ENCODE results near the gene KNDC1.

GRCh38 chr10:133235932-133236331, 75.9 kb downstream of the KNDC1 start:
- TF ChIP-seq, protein P1, sequence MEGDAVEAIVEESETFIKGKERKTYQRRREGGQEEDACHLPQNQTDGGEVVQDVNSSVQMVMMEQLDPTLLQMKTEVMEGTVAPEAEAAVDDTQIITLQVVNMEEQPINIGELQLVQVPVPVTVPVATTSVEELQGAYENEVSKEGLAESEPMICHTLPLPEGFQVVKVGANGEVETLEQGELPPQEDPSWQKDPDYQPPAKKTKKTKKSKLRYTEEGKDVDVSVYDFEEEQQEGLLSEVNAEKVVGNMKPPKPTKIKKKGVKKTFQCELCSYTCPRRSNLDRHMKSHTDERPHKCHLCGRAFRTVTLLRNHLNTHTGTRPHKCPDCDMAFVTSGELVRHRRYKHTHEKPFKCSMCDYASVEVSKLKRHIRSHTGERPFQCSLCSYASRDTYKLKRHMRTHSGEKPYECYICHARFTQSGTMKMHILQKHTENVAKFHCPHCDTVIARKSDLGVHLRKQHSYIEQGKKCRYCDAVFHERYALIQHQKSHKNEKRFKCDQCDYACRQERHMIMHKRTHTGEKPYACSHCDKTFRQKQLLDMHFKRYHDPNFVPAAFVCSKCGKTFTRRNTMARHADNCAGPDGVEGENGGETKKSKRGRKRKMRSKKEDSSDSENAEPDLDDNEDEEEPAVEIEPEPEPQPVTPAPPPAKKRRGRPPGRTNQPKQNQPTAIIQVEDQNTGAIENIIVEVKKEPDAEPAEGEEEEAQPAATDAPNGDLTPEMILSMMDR (IDR thresholded peaks at IDR 0.05 in 2 of 3, conservative IDR thresholded peaks at IDR 0.05 in 1 of 3; ENCODE audit: control insufficient read depth in 2 of 3, extremely low read depth in 1 of 3, insufficient read depth in 1 of 3, low read depth in 3 of 3, low read length in 3 of 3), result no peak
- TF ChIP-seq RELA (IDR thresholded peaks at IDR 0.05; ENCODE audit: borderline replicate concordance, partially characterized antibody) (no peak), CEBPB (IDR thresholded peaks at IDR 0.05; ENCODE audit: borderline replicate concordance in 1 of 2, low read depth in 2 of 2, low read length in 2 of 2) (no peak), RAD51 (IDR thresholded peaks at IDR 0.05) (no peak), TARDBP (IDR thresholded peaks at IDR 0.05; ENCODE audit: borderline replicate concordance) (no peak), TAF1 (IDR thresholded peaks at IDR 0.05; ENCODE audit: borderline replicate concordance, low read depth, low read length) (no peak), SUZ12 (IDR thresholded peaks at IDR 0.05; ENCODE audit: unreplicated experiment) (no peak)
